ENCODE measurements around the gene HDAC11.
"Not testable (repeated sequence)": the region's sequence is repeated elsewhere in the genome, so short reads cannot be mapped to it uniquely, and the experiment has no call there.

The HDAC11 gene

DNA sequence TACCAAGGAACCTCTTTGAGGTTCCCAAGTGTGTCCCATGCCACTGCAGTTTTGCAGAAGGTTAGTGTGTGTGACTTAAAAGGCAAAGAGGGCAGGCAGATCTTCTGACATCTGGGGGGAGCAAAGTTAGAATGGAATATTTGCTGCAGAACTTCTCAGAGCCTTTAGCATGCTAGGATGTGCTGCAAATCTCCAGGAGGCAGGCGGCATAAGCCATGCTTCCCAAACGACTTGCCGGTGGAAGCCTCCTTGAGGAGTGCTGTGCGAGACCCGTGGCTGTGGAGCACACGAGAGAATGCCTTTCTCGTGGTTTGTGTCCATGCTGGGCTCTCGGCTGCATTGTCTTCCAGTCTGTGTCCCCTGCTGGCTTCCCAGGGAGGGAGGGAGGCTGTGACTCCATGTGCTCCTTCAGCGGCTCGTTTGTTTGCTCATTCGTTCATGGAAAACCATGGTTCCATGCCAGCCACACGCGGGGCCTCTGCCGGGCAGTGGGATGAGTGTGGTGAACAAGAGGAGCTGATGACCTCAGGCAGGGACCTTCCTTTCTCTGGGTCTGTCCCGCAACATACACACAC is 13.8 kb downstream of the HDAC11 start:
- no peak for DNase-seq

GRCh38 chr3:13494463-13495350 is 14.6 kb downstream of the HDAC11 start:
- no peak for DNase-seq

DNA sequence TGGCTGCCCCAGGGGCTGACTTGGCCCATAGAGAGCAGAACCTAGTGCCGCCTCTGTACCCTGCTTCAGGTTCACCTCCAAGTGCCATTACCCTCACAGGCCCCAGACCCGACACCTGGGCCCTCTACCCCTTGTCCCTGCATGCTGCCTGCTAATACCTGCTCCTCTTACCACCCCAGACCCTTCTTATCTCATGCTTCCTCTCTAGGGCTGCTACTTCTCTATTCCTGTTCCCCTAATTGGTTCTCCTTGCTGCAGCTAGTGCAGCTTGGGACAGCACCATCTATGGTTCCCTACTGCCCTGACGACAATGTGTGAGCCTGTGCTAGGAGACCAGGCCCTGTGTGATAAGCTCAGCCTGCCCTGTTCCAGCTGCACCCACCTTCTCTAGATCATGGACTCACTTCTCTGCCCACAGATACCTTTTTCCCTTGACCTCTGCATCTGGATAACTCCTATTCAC is 15.3 kb downstream of the HDAC11 start:
- DNase-seq = no peak

DNA sequence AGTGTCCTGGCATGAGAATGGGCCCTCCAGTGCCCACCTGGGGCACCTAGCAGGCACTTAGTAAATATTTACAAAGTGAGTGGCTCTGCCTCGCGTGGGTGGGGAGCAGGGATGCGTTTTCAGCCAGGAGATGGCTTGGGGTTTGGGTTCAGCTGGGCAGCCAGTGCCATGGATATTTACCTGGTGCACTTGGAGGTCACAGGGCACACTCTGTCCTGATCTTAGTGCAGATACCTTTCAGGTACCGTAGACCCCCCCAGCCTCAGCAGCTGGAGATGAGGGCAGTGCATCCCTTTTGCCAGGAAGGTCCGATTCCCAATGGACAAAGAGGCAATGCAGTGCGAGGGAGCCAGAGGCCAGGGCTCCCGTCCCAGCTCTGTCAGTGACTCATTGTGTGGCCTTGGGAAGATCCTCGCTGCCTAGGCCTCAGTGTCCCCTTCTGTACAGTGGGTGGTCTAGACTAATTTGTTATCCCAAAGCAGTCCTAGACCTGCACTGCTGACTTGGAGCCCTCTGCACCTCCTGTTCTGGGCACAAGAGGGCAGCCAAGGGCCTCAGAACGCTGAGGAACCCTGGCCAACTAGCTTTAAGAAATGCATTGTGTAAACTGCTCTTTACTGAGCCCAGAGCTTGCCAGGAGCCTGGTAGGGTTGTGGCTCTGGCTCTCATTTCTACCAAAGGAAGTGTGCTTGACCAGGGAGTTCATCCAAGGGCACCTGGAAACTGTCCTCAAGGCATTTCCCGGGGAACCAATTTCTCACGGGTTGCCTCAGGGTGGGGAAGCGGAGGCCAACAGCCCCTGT is 16.0 kb downstream of the HDAC11 start:
- DNase-seq = peak; percentile 28

- no peak for DNase-seq
Observed at GRCh38 chr3:13496879-13497278, 16.8 kb downstream of the HDAC11 start.

DNA sequence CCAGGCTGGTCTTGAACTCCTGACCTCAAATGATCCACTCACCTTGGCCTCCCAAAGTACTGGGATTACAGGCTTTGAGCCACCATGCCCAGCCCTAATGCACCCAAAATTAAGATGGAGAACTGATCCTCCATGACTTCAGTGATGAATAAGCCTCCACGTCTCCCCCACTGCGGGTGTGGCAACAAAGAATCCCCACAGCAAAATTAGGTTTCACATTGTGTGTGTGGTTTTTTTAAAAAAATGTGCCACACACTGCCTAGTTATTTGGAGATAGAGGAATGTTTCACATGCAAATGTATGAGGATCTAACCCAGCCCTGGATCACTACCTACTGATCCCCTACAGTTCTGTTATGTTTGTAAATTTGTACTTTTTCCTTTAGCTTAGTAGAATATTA is 17.3 kb downstream of the HDAC11 start:
- no peak for DNase-seq

DNA sequence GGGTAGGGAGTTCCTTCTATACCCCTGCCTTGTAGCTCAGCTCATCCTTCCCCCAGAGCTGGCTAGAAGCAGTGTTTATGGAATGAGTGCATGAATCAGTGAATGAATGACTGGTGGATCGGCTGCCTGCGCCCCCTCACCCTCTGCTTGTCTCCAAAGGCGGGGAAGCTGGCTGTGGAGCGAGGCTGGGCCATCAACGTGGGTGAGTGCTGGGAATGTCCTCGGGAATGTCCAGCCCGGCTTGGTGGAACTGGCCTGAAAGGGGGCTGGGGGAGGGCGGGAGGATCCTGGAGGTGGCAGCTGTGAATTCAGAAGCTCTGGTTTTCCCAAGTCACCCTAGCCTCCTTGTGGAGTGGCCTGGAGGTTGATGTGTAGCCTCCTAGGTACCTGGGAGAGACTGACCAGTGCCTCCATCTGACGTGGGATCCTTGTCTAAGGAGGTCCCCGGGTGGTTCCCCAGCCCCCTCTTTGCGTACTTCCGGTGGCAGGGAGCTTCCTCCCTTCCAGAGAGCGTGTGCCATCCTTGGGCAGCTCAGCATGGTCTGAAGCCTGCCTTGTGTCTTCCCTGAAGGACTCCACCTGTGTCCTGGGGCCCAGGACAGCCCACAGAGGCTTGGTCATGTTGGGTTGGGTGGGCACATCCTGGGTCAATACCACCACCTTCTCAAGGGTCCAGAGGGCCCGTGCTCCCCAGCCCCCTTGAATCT is 18.4 kb downstream of the HDAC11 start:
- no peak for DNase-seq

DNA sequence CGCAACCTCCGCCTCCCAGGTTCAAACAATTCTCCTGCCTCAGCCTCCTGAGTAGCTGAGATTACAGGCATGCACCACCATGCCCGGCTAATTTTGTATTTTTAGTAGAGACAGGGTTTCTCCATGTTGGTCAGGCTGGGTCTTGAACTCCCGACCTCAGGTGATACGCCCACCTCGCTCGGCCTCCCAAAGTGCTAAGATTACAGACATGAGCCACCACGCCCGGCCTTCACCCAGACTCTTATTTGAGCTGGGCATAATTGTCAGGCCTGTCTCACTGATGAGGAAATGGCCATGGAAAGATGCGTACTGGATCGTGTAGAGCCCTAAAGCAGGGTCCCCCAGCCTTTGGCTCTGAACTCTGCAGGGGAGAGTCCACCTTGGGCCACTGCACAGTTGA is 19.1 kb downstream of the HDAC11 start:
- DNase-seq = not testable (repeated sequence)

DNA sequence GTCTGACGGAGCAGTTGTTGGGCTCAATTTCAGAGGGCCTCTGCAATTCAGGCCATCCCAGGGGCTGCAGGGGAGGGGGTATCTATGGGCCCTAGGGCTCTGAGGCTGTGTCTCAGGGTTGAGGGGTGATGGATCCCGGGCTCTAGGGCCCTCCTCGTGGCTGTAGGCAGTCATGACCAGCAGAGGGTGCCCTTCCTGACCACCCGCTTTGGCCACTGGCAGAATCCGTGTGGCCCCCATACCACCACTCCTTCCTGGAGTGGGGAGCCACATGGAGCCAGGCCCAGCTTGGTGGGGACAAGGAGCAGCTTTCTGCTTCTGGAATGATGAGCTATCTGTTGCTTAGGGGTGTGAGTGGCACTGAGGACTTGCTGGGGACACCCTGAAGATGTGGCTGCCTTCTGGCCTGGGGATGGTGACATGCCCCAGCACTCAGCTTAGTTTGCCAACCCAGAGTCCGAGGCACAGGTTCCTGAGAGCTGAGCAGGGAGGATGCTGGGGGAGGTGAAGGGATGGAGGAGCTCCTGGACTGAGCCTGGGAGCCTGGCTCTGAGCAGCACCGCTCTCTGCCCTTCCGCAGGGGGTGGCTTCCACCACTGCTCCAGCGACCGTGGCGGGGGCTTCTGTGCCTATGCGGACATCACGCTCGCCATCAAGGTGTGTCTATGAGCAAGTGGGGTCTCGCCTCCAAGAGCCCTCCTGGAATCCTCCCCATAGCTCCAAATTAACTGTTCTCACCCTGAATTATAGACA is 20.2 kb downstream of the HDAC11 start:
- DNase-seq = no peak

GRCh38 chr3:13501056-13501455 is 20.9 kb downstream of the HDAC11 start:
- no peak for DNase-seq

DNA sequence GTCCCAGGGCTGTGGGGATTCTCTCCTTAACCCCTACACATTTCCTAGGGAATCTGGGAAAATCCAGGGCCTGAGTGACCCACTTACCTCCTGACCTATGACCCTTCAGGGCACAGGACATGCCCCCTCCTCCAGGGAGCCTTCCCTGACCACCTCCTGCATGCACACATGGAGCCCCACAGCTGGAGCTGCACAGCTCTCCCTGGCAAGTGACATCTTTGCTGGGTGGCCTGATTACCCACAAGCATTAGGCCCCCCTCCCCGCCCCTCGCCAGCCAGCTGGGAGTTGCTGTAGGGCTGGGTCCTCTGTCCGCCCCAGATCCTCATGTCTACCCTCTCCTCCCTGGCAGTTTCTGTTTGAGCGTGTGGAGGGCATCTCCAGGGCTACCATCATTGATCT is 21.4 kb downstream of the HDAC11 start:
- DNase-seq = no peak

DNA sequence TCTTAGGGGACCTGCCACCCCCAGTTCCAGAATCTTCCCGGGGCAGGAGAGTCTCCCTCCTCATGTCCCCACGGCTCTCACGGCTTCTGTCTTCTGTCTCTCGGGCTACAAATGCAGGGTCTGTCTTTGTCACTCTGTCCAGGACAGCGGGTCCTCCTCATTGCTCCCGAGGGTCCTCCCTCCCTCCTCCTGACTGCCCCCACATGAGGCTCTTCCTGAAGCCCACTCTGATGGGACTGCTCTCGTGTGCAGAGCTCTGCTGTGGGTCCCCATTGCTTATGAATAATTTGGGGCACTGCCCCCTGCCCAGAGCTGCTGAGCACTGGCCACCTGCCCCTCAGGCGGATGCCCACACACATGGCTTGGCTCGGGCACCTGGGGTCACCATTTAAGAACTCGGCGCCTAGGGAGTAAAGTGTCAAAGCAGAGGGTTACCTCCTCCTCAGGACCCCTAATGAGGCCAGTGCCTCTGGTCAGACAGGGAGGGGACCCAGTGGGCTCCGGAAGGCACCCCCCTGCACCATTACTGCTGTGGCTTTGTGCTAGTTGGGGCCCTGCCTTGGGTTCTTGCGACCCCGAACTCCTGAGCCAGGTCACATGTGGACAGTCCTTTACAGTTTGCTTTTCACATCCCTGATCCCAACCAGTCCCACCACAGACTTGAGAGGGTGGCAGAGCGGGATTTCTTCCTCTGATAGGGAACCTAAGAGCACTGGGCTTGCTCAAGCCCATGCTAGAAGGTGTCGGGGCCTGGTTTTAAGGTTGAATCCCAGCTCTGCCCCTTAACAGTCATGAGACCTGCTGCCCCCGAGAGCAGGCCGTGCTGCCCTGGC is 22.1 kb downstream of the HDAC11 start:
- no peak for DNase-seq

DNA sequence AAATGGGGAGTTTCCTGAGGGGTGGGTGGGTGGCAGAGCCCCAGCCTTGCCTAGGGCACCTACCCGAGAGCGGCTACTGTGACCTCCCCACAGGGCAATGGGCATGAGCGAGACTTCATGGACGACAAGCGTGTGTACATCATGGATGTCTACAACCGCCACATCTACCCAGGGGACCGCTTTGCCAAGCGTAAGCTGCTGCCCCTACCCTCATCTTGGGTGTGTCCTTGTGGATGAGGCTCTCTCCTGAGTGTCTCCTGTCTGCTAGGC is 22.6 kb downstream of the HDAC11 start:
- DNase-seq = no peak

GRCh38 chr3:13504161-13504831 is 24.2 kb downstream of the HDAC11 start:
- DNase-seq = no peak

DNA sequence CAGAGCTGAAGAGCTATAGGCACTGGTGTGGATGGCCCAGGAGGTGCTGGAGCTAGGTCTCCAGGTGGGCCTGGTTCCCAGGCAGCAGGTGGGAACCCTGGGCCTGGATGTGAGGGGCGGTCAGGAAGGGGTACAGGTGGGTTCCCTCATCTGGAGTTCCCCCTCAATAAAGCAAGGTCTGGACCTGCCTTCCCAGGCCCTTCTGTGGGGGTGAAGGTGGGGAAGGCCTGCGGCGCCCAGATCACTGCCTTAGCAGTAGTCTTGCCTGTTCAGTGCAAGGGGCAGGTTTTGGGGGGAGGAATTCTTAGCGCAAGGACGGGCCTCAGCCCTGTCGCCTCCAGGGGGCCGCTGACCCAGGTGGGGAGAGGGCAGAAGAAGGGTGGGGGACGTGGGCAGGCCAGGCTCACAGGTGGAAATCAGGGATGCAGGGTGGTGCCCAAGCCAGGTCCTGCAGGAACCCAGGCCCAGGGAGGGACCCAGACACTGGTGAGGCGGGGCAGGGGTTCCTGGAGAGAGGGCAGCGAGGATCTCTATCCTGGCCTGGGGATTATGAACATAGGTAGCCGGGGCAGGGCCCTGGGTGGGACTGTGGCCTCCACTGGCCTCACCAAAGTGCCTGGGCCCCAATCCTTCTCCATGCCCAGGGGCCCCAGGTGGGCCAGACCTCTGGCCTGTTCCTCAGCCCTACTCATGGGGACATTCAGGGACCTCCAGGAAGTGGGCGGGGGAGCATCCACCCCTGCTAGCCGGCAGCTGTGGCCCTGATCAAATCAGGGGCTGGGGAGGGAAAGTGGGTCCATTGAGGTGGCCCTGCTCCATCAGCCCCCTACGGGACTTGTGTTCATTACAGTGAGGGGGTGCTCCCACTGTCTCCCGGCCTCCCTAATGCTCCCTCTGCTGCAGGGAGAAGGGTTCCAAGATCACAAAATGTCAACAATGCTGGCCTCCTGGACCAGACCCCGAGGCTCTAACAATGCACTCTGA is 25.3 kb downstream of the HDAC11 start:
- DNase-seq = no peak

GRCh38 chr3:13506239-13506638 is 26.1 kb downstream of the HDAC11 start:
- DNase-seq = no peak

- no peak for DNase-seq
Observed at GRCh38 chr3:13506680-13507079, 26.6 kb downstream of the HDAC11 start.

GRCh38 chr3:13507247-13507569 is 27.1 kb downstream of the HDAC11 start:
- DNase-seq = no peak

DNA sequence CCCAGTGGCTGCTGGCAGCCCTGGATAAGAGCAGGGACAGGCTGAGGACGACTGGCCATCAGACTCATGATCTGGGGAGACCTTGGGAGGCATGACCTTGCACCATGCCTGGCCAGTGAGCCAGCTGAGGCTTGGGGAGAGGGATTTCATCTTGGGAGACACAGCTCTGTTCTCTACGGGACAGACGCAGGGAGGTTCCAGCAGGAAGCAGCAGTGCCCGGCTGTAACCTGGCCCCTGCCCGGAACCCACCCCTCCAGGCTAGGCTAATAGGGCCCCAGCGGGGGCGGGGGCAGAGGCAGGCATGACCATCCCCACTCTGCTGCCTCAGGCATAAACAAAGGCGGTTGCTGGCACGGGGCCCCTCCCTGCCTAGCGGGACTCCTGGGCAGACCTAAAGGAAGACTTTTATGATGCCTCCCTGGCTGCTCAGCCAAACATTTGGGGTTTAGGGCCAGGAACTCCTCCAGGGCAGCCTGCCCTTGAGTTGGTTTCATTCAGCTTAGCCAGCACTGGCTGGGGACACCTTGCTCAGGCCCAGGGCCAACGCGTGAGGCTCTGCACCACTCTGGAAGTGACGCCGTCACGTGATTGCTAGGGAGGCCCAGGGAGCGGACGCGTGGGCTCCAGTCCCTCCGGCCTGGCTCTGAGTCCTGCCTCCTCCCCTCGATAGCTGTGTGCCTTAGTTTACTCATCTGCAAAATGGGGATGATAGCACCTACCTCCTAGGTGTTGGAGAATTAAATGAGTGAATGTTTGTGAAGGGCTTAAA is 27.6 kb downstream of the HDAC11 start:
- DNase-seq = no peak
